ENCODE results near the gene IGF2.

Gene IGF2

DNA sequence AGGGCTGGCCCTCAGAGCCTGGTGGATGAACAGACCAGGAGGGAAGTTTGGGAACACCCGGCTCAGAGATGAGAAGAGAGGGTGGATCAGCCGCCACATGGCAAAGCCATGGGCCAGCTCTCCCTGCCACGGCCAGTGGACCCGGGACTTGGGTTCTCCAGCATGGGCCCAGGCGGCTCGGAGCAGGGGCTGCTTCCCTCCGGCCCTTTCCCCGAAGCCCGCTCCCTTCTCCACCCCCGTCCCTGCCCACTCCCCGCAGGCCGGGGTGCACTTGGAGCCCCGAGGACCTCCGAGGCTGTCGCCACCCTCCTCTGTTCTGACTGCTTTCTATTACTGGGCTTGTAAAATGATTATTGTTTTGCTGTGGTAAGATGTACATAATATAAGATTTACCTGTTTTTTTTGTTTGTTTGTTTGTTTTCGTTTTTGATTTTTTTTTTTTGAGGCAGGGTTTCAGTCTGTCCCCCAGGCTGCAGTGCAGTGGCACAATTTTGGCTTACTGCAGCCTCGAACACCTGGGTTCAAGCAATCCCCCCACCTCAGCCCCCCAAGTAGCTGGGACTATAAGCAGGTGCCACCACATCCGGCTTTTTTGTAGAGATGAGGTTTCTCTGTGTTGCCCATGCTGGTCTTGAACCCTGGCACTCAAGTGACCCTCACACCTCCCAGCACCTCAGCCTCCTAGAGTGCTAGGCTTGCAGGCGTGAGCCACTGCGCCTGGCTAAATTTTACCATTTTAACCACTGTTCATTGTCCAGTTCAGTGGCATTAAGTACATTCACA is 43.7 kb upstream of the IGF2 start:
- no peak for DNase-seq
- Mint-ChIP-seq H3K36me3 (ENCODE audit: low read depth) (no peaks in the 10 kb centered on the region), H3K4me1 (peaks cover 37% of the 10 kb centered on the region), H3K27ac (no peak overlapping the region), H3K4me3 (no peak overlapping the region), H3K9me3 (no peaks in the 10 kb centered on the region), H3K27me3 (ENCODE audit: low read depth, poor library complexity) (peaks cover 16% of the 10 kb centered on the region)
- TF ChIP-seq, protein P1, sequence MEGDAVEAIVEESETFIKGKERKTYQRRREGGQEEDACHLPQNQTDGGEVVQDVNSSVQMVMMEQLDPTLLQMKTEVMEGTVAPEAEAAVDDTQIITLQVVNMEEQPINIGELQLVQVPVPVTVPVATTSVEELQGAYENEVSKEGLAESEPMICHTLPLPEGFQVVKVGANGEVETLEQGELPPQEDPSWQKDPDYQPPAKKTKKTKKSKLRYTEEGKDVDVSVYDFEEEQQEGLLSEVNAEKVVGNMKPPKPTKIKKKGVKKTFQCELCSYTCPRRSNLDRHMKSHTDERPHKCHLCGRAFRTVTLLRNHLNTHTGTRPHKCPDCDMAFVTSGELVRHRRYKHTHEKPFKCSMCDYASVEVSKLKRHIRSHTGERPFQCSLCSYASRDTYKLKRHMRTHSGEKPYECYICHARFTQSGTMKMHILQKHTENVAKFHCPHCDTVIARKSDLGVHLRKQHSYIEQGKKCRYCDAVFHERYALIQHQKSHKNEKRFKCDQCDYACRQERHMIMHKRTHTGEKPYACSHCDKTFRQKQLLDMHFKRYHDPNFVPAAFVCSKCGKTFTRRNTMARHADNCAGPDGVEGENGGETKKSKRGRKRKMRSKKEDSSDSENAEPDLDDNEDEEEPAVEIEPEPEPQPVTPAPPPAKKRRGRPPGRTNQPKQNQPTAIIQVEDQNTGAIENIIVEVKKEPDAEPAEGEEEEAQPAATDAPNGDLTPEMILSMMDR (IDR thresholded peaks at IDR 0.05), result no peak

DNA sequence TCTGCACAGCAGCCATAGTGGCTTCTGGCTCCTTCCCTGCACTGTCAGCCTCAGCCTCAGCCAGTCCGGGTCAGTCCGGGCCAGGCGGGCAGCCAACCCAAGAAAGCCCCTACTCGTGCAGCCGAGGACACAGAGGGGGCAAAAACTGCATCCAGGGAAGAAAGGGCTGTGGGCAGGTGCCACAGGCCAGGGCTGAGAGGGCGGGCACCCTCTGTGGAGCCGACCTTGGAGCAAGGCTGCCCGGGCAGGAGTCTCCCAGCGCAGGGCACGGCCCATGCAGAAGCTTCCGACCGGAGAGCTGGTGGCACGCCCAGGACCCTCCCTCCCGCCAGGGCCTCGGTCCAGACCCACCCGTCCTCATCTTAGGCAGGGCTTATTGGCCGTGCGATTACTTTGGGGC is 42.9 kb upstream of the IGF2 start:
- no peak overlapping the region for H3K4me3 Mint-ChIP-seq
- peaks cover 16% of the 10 kb centered on the region for H3K27me3 Mint-ChIP-seq (ENCODE audit: low read depth, poor library complexity)
- no peak for DNase-seq
- TF ChIP-seq, protein P1 (IDR thresholded peaks at IDR 0.05), result no peak
- no peak overlapping the region for H3K27ac Mint-ChIP-seq
- H3K9me3 Mint-ChIP-seq, result no peaks in the 10 kb centered on the region
- no peaks in the 10 kb centered on the region for H3K36me3 Mint-ChIP-seq (ENCODE audit: low read depth)
- peaks cover 37% of the 10 kb centered on the region for H3K4me1 Mint-ChIP-seq

DNA sequence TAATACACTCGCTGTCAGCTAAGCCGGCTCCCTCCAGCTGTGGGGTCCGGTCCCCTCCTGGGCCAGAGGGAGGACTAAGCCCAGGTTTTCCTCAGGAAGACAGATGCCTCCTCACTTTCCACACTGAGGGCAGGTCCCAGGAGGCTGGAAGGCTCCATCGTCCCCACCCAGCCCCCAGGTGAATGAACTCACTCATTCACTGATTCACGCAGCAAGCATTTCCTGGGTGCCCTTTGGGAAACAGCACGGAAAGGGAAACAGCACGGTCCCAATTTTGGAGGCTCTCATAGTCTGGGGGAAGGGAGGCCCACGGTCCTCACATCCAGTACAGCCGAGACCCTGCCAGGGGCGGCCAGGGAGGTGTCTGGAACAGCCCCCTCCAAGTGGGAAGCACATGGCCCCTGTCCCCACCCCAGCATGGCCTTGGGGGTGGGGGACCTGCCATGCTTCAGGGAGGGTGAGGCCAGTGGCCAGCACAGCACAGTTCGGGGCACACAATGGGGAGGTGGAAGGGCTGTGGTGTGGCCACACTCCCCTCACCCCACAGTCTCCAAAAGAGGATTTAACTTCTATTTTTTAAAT is 41.7 kb upstream of the IGF2 start:
- DNase-seq, result no peak
- peaks cover 13% of the 10 kb centered on the region for H3K27me3 Mint-ChIP-seq (ENCODE audit: low read depth, poor library complexity)
- H3K9me3 Mint-ChIP-seq, result no peaks in the 10 kb centered on the region
- no peak overlapping the region for H3K4me3 Mint-ChIP-seq
- TF ChIP-seq, protein P1 (IDR thresholded peaks at IDR 0.05), result no peak
- peaks cover 43% of the 10 kb centered on the region for H3K4me1 Mint-ChIP-seq
- no peaks in the 10 kb centered on the region for H3K36me3 Mint-ChIP-seq (ENCODE audit: low read depth)
- no peak overlapping the region for H3K27ac Mint-ChIP-seq

DNA sequence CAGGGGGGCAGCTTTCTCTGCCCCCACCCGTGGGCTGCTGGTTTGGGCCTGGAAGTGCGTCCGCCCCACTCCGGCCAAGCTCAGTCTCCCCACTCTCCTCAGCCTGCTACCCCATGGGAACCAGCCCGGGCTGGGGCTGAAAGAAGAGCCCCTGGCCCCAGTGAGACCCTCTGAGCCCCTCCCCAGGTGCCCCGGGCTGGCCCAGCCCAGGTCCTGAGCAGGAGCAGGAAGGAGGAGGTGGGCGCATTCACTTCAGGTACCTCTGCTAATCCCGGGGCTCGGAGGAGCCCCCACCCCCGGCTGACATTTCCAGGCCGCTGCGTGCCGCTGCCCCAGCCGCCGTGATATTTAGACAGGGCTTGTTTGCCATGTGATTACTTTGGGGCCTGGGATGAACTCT is 41.2 kb upstream of the IGF2 start:
- Mint-ChIP-seq H3K4me1 (peaks cover 43% of the 10 kb centered on the region), H3K9me3 (no peaks in the 10 kb centered on the region), H3K36me3 (ENCODE audit: low read depth) (no peaks in the 10 kb centered on the region), H3K4me3 (no peak overlapping the region), H3K27ac (no peak overlapping the region), H3K27me3 (ENCODE audit: low read depth, poor library complexity) (peaks cover 13% of the 10 kb centered on the region)
- no peak for DNase-seq
- TF ChIP-seq, protein P1 (IDR thresholded peaks at IDR 0.05), result no peak

DNA sequence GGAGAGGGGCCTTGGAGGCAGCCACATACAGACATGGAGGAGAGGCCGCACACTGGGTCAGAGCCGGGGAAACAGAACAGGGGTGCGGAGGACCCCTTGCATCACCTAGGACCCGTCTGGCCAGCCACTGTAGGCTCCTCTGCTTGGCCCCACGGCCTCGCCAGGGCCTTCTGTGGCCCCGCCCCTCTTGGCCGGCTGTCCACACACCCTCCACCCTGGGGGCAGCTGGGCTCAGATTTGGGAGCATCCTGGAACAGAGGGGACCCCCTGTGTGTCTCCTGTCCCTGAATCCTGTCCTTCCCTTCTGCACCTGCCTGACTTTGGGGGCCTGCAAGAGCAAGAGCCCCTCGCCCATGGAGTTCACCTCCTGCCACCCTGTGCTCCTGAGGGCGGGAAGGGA is 40.3 kb upstream of the IGF2 start:
- no peaks in the 10 kb centered on the region for H3K9me3 Mint-ChIP-seq
- DNase-seq, result no peak
- no peaks in the 10 kb centered on the region for H3K36me3 Mint-ChIP-seq (ENCODE audit: low read depth)
- H3K4me3 Mint-ChIP-seq, result peak overlapping the region; percentile 30
- peak overlapping the region; percentile 74 for H3K27ac Mint-ChIP-seq
- peaks cover 35% of the 10 kb centered on the region for H3K4me1 Mint-ChIP-seq
- H3K27me3 Mint-ChIP-seq (ENCODE audit: low read depth, poor library complexity), result peaks cover 7% of the 10 kb centered on the region
- TF ChIP-seq, protein P1 (IDR thresholded peaks at IDR 0.05), result no peak
